Measurements from ENCODE around the gene BTG2.

DNA sequence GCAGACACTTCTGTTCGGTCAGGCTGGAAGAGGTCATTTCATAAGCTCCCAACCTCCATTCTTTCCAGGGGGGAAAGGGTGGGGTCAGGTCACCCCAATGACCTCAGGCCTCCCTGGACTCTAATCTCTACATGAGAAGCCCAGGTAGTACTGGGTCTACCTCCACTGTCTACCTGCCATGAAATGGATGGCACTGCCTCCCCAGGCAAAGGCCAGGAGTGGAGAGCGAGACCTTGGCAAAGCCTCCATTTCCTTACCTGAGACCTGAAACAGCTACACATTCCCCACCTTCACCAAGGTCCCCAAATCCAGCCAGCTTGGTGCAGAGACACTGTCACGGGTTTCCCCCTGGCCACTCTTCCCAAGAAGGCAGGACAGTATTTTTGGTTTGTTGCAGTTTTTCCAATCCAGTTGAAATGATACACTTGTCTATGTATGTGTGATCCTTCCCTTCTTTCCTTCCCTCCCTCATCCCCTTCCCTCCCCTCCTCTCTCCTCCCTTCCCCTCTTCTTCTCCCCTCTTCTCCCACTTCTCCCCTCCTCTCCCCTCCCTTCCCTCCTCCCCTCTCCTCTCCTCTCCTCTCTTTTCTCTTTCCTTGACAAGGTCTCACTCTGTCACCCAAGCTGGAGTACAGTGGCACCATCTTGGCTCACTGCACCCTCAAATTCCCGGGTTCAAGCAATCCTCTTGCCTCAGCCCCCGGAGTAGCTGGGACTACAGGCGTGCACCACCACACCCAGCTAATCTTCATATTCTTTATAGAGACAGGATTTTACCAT, 16.1 kb downstream of the BTG2 start:
- TF ChIP-seq, protein P1, sequence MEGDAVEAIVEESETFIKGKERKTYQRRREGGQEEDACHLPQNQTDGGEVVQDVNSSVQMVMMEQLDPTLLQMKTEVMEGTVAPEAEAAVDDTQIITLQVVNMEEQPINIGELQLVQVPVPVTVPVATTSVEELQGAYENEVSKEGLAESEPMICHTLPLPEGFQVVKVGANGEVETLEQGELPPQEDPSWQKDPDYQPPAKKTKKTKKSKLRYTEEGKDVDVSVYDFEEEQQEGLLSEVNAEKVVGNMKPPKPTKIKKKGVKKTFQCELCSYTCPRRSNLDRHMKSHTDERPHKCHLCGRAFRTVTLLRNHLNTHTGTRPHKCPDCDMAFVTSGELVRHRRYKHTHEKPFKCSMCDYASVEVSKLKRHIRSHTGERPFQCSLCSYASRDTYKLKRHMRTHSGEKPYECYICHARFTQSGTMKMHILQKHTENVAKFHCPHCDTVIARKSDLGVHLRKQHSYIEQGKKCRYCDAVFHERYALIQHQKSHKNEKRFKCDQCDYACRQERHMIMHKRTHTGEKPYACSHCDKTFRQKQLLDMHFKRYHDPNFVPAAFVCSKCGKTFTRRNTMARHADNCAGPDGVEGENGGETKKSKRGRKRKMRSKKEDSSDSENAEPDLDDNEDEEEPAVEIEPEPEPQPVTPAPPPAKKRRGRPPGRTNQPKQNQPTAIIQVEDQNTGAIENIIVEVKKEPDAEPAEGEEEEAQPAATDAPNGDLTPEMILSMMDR (IDR thresholded peaks at IDR 0.05), result no peak
- no peak for TF ChIP-seq POLR2AphosphoS5 (IDR thresholded peaks at IDR 0.05)
